Skin of body (tissue), 2 donors: ENCODE results near the gene NHERF2. TPM values are rescaled to one million over a fixed set of nuclear protein-coding genes. Genes with fewer than 3 reads are reported as not detected.

Experiments used
- DNase-seq: peaks from one replicate; lab custom pipeline; 2025; lab: John Stamatoyannopoulos, UW
- total RNA-seq: library from RNA; depleted of rRNA; stranded (reverse); fragments of >200 nt; gene quantifications from one replicate; pipeline ENCODE4 v1.2.3, GENCODE V29; 2014

The NHERF2 gene
- 20.1 TPM for total RNA-seq

- DNase-seq = no peak
These were observed at the start of gene NHERF2 for GRCh38 chr16:2026461-2027023. Gene NHERF2 (plus strand): TSS chr16:2026902. CDS start chr16:2027006, 104 bp downstream.

GRCh38 chr16:1976951-1977874, 49.5 kb upstream of the NHERF2 start:
- no peak for DNase-seq

DNA sequence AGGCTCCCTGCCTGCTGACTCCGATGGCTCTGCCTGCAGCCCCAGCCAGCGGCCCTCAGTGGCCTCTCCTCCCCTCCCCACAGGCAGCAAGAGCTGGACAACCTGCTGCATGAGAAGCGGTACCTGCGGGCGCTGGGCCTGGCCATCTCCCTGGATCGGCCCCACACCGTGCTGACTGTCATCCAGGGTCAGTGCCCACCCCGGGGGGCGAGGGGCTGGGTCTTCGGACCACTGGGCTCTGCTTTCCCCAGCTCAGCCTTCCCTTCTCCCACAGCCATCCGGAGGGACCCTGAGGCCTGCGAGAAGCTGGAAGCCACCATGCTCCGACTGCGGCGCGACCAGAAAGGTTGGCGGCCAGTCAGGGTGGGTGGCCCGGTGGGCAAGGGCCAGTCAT, 48.8 kb upstream of the NHERF2 start:
- DNase-seq = no peak

- DNase-seq = no peak
These were observed 48.1 kb upstream of the NHERF2 start for GRCh38 chr16:1978476-1979120.

- no peak for DNase-seq
These were observed 47.3 kb upstream of the NHERF2 start for GRCh38 chr16:1979271-1980029.

DNA sequence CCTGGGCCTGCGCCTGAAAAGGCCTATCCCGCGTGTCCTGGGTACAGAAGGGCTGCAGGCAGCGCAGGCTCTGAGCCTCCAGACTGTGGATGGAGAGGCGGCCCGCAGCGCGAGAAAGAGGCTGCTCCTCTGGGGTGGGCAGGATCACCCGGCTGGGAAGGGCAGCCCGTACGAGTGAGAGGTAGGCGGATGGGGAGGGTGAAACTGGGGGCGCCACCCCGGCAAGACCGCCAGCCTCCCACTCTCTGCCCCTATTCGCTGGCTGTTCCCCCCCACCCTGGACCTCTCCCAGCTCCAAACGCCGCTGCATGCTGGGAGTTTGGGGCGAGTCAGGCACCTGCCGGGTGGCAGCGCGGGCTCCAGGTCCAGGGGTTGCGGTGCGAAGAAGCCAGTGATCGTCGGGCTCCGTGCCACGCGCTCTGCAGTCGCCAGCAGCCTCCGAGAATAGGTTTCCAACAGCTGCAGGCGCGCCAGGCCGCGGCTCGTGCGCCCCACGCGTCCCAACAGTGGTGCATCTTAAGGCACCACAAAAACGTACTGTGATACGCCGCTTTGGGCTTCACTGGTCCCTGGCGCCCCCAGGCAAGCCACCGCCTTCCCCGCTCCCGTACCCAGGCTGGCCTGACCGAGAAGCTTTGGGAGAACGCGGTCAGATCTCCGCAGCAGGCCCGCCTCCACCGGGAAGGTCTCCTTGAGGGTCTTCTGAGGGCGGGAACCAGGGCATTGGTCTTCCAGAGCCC, 46.5 kb upstream of the NHERF2 start:
- no peak for DNase-seq

GRCh38 chr16:1980770-1981087, 46.0 kb upstream of the NHERF2 start:
- no peak for DNase-seq

- DNase-seq = no peak
These were observed 45.3 kb upstream of the NHERF2 start, which contains the start of gene NOXO1 for GRCh38 chr16:1981398-1981836. Gene NOXO1 (minus strand): TSS chr16:1981469. CDS start chr16:1981179, 290 bp downstream.

DNA sequence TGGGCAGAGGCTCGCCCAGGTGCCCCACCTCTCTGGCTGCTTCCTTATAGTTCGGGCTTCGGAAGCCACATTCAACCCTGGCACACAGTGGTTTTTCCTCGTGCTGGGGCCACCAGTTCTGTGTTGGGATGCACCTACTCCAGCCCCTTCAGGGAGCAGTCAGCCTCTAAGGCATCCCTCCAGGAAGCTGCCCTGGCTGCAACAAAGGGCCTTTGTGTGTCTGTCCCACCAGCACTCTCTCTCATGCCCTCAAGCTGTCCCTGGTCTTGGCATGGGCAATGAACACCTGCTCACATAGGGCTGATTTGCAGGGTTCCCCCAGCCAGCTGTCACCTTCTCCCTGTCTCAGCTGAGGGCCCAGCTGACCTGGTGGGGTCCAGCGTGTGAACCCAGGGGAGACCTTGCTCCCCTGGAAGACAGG, 44.7 kb upstream of the NHERF2 start:
- no peak for DNase-seq

- no peak for DNase-seq
These were observed 43.6 kb upstream of the NHERF2 start for GRCh38 chr16:1982991-1983543.

- DNase-seq = peak; percentile 86
These were observed 43.0 kb upstream of the NHERF2 start, which contains the start of gene GFER for GRCh38 chr16:1983544-1984346. Gene GFER (plus strand): TSS chr16:1984193. CDS start chr16:1984219, 26 bp downstream.

- no peak for DNase-seq
These were observed 42.1 kb upstream of the NHERF2 start for GRCh38 chr16:1984347-1985225.

DNA sequence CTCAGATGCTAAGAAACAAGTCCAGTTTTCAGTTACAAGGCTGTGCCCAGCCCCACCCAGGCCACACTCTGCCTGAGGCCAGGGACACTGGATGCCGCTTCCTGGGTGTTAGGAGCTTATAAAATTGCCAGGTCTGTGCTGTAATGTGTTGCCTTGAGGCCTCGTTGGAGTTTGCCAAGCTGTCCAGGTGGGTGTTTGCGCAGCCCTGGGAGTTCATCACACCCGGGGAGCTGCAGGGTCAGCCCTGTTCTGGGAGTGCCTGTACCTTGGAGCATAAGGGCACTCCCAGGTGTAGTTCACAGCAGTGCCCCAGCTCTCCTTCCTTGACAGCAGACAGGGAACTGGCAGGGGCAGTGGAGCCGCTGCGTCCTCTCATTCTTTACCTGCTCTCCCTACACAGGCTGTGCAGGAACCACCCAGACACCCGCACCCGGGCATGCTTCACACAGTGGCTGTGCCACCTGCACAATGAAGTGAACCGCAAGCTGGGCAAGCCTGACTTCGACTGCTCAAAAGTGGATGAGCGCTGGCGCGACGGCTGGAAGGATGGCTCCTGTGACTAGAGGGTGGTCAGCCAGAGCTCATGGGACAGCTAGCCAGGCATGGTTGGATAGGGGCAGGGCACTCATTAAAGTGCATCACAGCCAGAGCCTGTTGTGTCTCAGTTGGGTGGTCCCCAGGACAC, 41.1 kb upstream of the NHERF2 start:
- DNase-seq = no peak

DNA sequence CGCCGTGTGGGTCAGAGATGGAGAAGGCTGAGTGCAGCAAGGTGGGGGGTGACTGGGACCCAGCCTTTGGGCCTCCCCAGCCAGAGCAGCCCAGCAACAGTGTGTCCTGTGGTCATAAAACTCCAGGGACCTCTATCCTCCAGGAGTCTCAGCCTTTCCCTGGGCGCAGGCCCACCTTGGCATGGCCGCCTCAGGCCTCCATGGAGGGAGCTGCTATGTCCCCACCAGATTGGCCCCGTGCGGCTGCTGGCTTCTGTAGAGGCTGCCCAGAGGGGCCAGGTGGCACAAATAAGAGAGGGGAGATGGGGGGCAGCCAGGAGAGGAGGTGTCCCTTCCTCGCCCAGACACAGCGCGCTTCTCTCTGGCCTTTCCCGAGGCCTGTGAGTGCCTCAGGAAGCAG, 39.5 kb upstream of the NHERF2 start:
- DNase-seq = no peak

GRCh38 chr16:1989209-1990100, 37.2 kb upstream of the NHERF2 start, which contains the start of gene SYNGR3:
Gene SYNGR3 (plus strand): TSS chr16:1989970. CDS start chr16:1990103, 133 bp downstream.
- DNase-seq = no peak

DNA sequence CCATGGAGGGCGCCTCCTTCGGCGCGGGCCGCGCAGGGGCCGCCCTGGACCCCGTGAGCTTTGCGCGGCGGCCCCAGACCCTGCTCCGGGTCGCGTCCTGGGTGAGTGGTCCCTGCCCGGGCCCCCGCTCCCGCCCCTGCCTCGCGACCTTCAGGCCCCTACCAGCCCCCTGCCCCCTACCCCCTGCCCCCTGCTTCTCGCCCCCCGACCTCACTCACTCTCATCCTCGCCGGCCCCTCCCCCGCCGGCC, 36.7 kb upstream of the NHERF2 start:
- no peak for DNase-seq
